HG03135 (cell line): ENCODE data around the gene SUV39H1.
"Not testable (repeated sequence)": the region's sequence is repeated elsewhere in the genome, so short reads cannot be mapped to it uniquely, and the experiment has no call there.

ENCODE experiments used
- ATAC-seq: cut with Tn5 transposase; IDR thresholded peaks from one replicate; pipeline ENCODE4 v1.9.1; 2021; ENCODE audit warnings: mild to moderate bottlenecking, moderate library complexity; ENCODE audit not compliant: unreplicated experiment

Gene SUV39H1

GRCh38 chrX:48696301-48696908 lies at the start of gene SUV39H1:
Gene SUV39H1 (plus strand): TSS chrX:48696734. CDS start chrX:48696785, 51 bp downstream.
- ATAC-seq: peak; percentile 87

GRCh38 chrX:48648336-48648751 lies 48.2 kb upstream of the SUV39H1 start:
- ATAC-seq: no peak

GRCh38 chrX:48649102-48649501 lies 47.4 kb upstream of the SUV39H1 start:
- no peak for ATAC-seq

- ATAC-seq: not testable (repeated sequence)
Measured at GRCh38 chrX:48652055-48652579, 44.4 kb upstream of the SUV39H1 start.

GRCh38 chrX:48654746-48655145 lies 41.8 kb upstream of the SUV39H1 start:
- not testable (repeated sequence) for ATAC-seq

- ATAC-seq: not testable (repeated sequence)
Measured at GRCh38 chrX:48659686-48660085, 36.8 kb upstream of the SUV39H1 start.

- ATAC-seq: no peak
Measured at GRCh38 chrX:48663241-48663640, 33.3 kb upstream of the SUV39H1 start.

- ATAC-seq: no peak
Measured at GRCh38 chrX:48664156-48664555, 32.4 kb upstream of the SUV39H1 start.

- no peak for ATAC-seq
Measured at GRCh38 chrX:48665991-48666390, 30.5 kb upstream of the SUV39H1 start.

- ATAC-seq: no peak
Measured at GRCh38 chrX:48666649-48667048, 29.9 kb upstream of the SUV39H1 start.

GRCh38 chrX:48667509-48667908 lies 29.0 kb upstream of the SUV39H1 start:
- ATAC-seq: no peak

GRCh38 chrX:48668187-48668586 lies 28.3 kb upstream of the SUV39H1 start:
- ATAC-seq: not testable (repeated sequence)

- ATAC-seq: peak; percentile 88
Measured at GRCh38 chrX:48676106-48676892, 20.2 kb upstream of the SUV39H1 start.

- ATAC-seq: peak; percentile 10
Measured at GRCh38 chrX:48676893-48677270, 19.7 kb upstream of the SUV39H1 start.

- no peak for ATAC-seq
Measured at GRCh38 chrX:48677516-48677915, 19.0 kb upstream of the SUV39H1 start.

GRCh38 chrX:48680467-48680866 lies 16.1 kb upstream of the SUV39H1 start:
- ATAC-seq: not testable (repeated sequence)

- not testable (repeated sequence) for ATAC-seq
Measured at GRCh38 chrX:48680925-48681324, 15.6 kb upstream of the SUV39H1 start.

GRCh38 chrX:48681539-48682183 lies 14.9 kb upstream of the SUV39H1 start:
- no peak for ATAC-seq

GRCh38 chrX:48682795-48683194 lies 13.7 kb upstream of the SUV39H1 start:
- not testable (repeated sequence) for ATAC-seq

GRCh38 chrX:48683411-48683982 lies 13.0 kb upstream of the SUV39H1 start, which contains the start of gene WAS:
Gene WAS (plus strand): TSS chrX:48683799. CDS start chrX:48683854, 55 bp downstream.
- peak; percentile 71 for ATAC-seq

GRCh38 chrX:48684134-48684533 lies 12.4 kb upstream of the SUV39H1 start:
- no peak for ATAC-seq
